Effector memory CD8-positive, alpha-beta T cell (primary cell): Measurements from ENCODE around the gene PTPRT.

Experiments used
- ATAC-seq: fragments of 150-1000 bp; cut with Tn5 transposase; replicated peaks from 2 replicates; pipeline ENCODE4 v1.10.0; 2021; ENCODE audit warnings: mild to moderate bottlenecking, moderate library complexity
- DNase-seq, 3 experiments: peaks; one replicate each; pipeline ENCODE4 v3.0.0; 2021
- H3K27ac Mint-ChIP-seq, 2 donors: one replicate each; pipeline ENCODE4 v1.8.0; 2022; ENCODE audit warnings: mild to moderate bottlenecking in 2 of 2, mixed read lengths in 2 of 2, moderate library complexity in 2 of 2
- H3K27me3 Mint-ChIP-seq, 2 donors: one replicate each; pipeline ENCODE4 v1.8.0; 2022; ENCODE audit warnings: mixed read lengths in 2 of 2
- H3K36me3 Mint-ChIP-seq: one replicate; pipeline ENCODE4 v1.8.0; 2022; ENCODE audit warnings: mild to moderate bottlenecking, moderate library complexity, mixed read lengths; ENCODE audit not compliant: insufficient read depth
- H3K4me1 Mint-ChIP-seq, 2 donors: one replicate each; pipeline ENCODE4 v1.8.0; 2022; ENCODE audit warnings: low read depth in 2 of 2, mixed read lengths in 2 of 2
- H3K4me3 Mint-ChIP-seq, 2 donors: one replicate each; pipeline ENCODE4 v1.8.0; 2022; ENCODE audit warnings: mild to moderate bottlenecking in 2 of 2, mixed read lengths in 2 of 2, moderate library complexity in 2 of 2
- H3K9me3 Mint-ChIP-seq, 2 donors: one replicate each; pipeline ENCODE4 v1.8.0; 2022; ENCODE audit warnings: mixed read lengths in 2 of 2

Gene PTPRT

DNA sequence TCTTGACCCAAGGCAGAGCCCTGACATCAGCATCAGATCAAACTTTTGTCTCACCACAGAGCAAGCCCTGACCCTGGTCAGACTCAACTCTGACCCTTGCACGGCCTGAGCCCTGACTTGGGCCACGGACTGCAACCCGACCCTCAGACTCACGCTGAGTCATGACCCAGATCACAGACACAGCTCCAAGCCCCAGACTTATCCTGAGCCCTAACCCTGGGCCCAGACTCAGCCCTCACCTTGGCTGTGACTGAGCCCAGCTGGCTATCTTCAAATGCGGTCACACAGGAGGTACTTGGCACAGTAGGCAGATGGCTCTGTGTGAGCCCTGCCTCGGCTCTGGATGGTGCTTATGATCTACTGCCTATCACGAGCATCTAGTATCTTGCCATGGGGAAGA is 602.3 kb downstream of the PTPRT start:
- Mint-ChIP-seq H3K27me3 (no peaks in the 10 kb centered on the region), H3K9me3 (peaks cover 3 to 11% of the 10 kb centered on the region in 2 donors), H3K36me3 (no peaks in the 10 kb centered on the region), H3K4me1 (no peaks in the 10 kb centered on the region), H3K27ac (no peak overlapping the region), H3K4me3 (no peak overlapping the region)
- DNase-seq (no peak), ATAC-seq (no peak)

DNA sequence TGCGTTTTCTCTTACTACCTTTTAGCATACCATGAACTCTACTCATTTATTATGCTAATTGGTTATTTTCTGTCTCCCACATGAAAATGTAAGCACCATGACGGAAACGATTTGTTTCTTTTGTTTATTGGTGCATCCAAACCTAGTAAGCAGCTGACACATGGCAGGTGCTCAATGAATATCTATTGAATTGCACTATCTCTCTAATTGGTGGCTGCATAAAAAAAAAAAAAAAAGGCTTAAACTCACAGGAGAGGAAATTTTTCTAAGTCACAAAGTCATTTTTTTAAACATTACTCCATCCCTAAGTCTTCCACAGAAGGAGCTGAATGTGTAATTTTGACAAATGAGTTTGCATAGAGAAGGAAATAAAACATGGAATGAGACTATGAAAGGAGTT is 608.4 kb downstream of the PTPRT start:
- Mint-ChIP-seq H3K27ac (no peak overlapping the region), H3K4me3 (no peak overlapping the region), H3K27me3 (no peaks in the 10 kb centered on the region), H3K4me1 (no peaks in the 10 kb centered on the region), H3K36me3 (no peaks in the 10 kb centered on the region), H3K9me3 (peaks cover 5 to 23% of the 10 kb centered on the region in 2 donors)
- ATAC-seq (no peak), DNase-seq (no peak)

DNA sequence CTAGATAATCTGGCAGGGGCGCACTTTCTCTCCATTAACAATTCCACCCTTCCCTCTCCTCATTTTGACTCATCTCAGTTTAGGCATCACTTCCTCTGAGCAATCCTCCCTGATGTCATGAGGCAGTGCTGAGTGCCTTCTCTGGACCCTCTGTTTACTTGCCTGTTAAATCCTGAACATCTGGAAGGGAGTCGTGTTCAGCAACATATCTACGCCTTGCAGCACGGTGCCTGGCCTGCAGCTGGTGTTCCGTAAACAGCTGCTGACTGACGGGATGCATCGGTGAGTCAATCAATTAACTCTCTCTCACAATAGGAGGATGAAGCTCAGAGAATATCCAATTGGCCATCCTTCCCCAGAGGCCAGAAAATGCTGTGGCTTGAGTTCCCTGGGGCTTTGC is 613.5 kb downstream of the PTPRT start:
- no peaks in the 10 kb centered on the region for H3K4me1 Mint-ChIP-seq
- no peak for DNase-seq
- no peak for ATAC-seq

DNA sequence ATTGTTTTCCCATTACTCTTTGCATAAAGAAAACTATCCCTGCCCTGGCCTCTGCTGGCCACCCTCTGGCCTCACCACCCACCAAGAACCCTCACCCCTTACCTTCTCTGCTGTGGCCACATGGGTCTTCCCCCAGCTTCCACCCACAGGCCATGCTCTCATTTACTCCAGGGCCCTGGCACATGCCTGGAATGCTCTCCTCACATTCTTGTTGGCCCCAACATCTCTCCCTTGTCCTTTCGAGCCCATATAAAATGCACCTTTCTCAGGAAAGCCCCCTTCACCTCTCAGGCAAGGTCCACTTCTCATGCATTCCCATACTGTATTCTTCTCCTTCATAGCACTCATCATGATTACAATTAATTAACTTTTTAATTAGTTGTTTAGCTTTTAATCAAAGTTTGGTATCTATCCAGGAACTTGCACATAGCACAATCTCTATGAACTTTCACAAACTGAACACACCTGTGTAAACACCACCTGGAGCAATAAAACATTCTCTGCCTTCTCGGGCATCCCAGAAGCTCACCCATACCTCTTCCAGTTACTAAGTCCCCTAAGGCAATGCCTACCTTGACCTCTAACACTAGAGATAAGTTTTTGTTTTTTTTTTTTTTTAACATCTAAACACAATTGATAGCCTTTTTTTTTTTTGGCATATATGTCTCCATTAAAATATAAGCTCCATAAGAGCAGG is 617.2 kb downstream of the PTPRT start:
- ATAC-seq (no peak), DNase-seq (no peak)
- H3K27me3 Mint-ChIP-seq: no peaks in the 10 kb centered on the region
- no peak overlapping the region for H3K4me3 Mint-ChIP-seq
- no peaks in the 10 kb centered on the region for H3K36me3 Mint-ChIP-seq
- H3K27ac Mint-ChIP-seq: no peak overlapping the region
- H3K4me1 Mint-ChIP-seq: no peaks in the 10 kb centered on the region
- peaks cover 5 to 14% of the 10 kb centered on the region in 2 donors for H3K9me3 Mint-ChIP-seq

More for the DNA sequence above, 613.5 kb downstream of the PTPRT start:
- peaks cover 4 to 12% of the 10 kb centered on the region in 2 donors for H3K9me3 Mint-ChIP-seq
- no peaks in the 10 kb centered on the region for H3K27me3 Mint-ChIP-seq
- no peaks in the 10 kb centered on the region for H3K36me3 Mint-ChIP-seq
- no peak overlapping the region for H3K27ac Mint-ChIP-seq
- H3K4me3 Mint-ChIP-seq: no peak overlapping the region

DNA sequence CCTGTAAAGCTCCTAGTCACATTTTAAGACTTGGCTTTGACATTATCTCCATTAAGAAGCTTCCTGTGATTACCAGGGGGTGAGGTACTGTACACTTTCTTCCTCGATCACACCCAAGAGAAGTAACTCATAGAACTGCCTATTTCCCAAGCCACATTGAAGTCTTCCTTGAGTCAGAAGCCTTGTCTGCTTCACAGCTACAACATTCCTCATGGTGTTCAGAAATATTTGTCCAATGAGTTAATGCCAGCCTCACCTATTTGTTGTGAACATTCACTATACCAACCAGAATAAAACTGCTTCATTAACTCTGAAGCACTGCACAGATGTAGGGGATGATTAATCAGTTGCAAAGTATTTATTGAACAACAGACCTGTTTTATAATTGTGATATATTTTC is 622.3 kb downstream of the PTPRT start:
- no peak for ATAC-seq

DNA sequence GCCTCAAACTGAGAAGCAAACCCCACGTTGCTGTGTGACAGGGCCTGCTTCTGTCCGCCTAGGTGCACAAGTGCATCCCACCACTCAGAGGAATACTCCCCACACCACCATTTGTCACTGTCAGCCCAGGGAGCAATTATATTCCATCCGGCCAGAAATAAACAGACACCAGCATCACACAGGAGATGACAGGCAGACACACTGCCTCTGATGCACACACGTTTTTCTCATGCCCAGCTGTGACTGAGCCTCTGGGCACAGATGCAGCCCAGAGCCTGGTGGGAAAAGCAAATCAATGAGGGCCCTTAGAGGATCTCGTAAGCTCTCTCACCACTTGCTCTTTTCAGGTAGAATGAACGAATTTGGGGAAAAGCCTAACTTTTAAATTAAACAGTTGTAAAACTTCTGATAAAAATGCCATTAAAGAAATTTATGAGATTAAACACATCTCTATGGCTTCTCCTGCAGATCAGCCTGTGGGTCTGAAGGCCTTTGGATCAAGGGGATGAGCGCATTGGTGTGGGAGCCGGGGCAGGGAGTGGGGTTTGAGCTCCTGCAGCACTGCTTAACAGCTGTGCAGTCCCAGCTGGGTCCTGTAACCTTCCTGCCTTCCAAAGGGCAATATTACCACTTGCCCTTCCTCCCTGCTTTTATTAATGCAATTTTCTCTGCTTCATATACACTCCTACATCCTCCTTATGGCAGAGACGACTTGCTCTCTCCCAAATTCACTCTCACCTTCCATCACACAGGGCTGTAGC is 624.3 kb downstream of the PTPRT start:
- ATAC-seq (no peak), DNase-seq (no peak)
- Mint-ChIP-seq H3K4me1 (no peaks in the 10 kb centered on the region), H3K27ac (no peak overlapping the region), H3K4me3 (no peak overlapping the region), H3K9me3 (peaks cover 6 to 9% of the 10 kb centered on the region in 2 donors), H3K27me3 (no peaks in the 10 kb centered on the region), H3K36me3 (no peaks in the 10 kb centered on the region)

More for the DNA sequence above, 622.3 kb downstream of the PTPRT start:
- no peak overlapping the region for H3K27ac Mint-ChIP-seq
- no peaks in the 10 kb centered on the region for H3K27me3 Mint-ChIP-seq
- H3K4me3 Mint-ChIP-seq: no peak overlapping the region
- H3K4me1 Mint-ChIP-seq: no peaks in the 10 kb centered on the region
- peaks cover 9 to 10% of the 10 kb centered on the region in 2 donors for H3K9me3 Mint-ChIP-seq
- H3K36me3 Mint-ChIP-seq: no peaks in the 10 kb centered on the region
- no peak for DNase-seq

DNA sequence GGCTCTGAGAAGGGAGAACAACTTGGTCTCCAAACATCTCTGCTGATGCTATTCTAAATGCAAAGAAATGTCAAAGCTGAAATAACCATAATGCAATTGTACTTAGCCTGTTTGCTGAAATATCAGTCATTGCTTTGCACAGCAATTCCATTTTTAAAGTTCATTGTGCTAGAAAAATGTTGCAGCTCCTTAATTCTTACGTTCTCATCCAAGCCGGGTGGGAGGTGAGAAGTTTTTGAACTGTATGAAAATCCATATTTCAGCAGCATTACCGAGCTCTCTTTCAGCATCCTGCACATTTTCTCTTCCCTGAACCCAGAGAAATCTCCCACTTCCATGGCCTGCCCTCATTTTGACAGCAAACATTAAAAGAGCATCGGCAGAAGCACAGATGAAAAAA is 630.0 kb downstream of the PTPRT start:
- ATAC-seq: no peak

DNA sequence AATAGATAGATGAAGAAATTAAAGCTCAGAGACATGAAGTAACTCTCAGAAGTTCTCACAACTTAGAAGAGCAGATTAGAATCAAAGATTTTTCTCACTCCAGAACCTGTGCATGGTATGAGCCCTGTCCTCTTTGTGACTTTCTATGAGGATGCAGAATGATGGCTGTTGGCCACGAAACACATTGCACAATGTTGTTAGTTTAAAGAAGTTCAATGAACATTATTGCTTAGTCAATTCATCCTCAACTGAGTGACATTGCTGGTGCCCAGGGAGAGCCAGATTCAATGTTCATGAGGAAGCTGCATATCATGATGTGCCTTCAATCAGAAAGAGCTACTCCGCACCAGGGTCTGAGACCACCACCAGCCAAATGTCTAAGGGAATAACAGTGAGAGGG is 633.1 kb downstream of the PTPRT start:
- Mint-ChIP-seq H3K36me3 (no peaks in the 10 kb centered on the region), H3K4me1 (no peaks in the 10 kb centered on the region), H3K27ac (no peak overlapping the region), H3K4me3 (no peak overlapping the region), H3K9me3 (peaks cover 7 to 11% of the 10 kb centered on the region in 2 donors), H3K27me3 (no peaks in the 10 kb centered on the region)
- DNase-seq (no peak), ATAC-seq (no peak)

More for the DNA sequence above, 630.0 kb downstream of the PTPRT start:
- H3K4me1 Mint-ChIP-seq: no peaks in the 10 kb centered on the region
- H3K27ac Mint-ChIP-seq: no peak overlapping the region
- no peaks in the 10 kb centered on the region for H3K36me3 Mint-ChIP-seq
- H3K4me3 Mint-ChIP-seq: no peak overlapping the region
- peaks cover 7 to 11% of the 10 kb centered on the region in 2 donors for H3K9me3 Mint-ChIP-seq
- H3K27me3 Mint-ChIP-seq: no peaks in the 10 kb centered on the region
- DNase-seq: no peak

DNA sequence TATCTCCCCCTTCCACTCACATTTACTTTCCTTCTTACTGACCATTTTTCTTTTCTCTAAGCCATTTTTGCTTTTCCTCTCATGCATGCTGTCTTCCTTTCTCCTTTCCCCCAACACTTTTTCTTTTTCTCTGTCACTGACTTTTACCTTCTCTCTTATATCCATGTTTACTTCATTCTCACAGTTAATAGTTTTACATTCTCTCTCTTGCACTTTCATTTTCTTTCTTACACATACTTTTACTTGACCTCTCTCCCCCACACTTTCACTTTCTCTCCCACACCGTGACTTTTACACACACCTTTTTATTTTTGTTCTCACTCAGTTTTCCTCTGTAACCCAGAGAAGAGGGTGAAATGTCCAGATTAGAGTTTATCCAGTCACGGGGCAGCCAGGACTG is 636.3 kb downstream of the PTPRT start:
- Mint-ChIP-seq H3K27ac (no peak overlapping the region), H3K9me3 (peaks cover 4 to 12% of the 10 kb centered on the region in 2 donors), H3K27me3 (no peaks in the 10 kb centered on the region), H3K36me3 (no peaks in the 10 kb centered on the region), H3K4me3 (no peak overlapping the region), H3K4me1 (no peaks in the 10 kb centered on the region)
- DNase-seq (no peak), ATAC-seq (no peak)

DNA sequence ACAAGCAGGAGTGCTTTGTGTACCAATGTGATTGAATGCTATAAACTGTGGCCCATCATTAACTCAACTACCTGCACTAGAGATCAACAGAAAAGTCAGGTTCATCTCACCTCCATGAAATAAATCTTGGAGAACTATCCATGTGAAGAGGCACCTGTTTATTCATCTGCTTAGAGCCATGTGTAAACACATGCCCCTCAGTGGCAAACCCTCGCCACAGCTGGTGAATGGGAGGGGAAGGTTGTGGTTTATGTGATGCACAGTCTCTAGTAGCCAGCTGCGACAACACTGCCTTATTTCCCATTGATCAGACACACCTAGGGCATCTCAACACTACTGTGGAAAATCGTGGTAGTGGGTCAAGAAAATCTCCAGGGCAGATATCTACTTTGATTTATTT is 640.2 kb downstream of the PTPRT start:
- H3K27me3 Mint-ChIP-seq: no peaks in the 10 kb centered on the region
- ATAC-seq: no peak
- H3K27ac Mint-ChIP-seq: no peak overlapping the region
- H3K4me3 Mint-ChIP-seq: no peak overlapping the region
- no peaks in the 10 kb centered on the region for H3K4me1 Mint-ChIP-seq
- DNase-seq: no peak
- no peaks in the 10 kb centered on the region for H3K36me3 Mint-ChIP-seq
- peaks cover 1 to 7% of the 10 kb centered on the region in 2 donors for H3K9me3 Mint-ChIP-seq

DNA sequence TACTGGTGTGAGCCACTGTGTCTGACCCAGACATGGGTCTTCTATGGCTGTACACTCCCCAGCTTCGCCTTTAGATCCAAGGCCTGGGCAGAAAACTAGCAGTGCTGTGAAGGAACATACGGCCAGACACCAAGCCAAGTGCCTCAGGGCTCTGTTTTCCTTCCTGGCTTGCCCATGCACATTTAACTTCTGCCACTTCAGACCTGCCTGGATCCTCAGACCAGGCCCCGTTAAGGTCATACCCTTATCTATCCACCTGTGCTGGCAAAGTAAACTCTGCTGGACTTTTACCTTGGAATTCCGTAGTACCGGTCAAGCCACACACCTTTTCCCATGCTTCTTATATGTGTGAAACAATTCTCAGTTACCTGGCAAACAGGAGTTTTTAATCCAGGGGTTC is 644.8 kb downstream of the PTPRT start:
- peaks cover 4 to 14% of the 10 kb centered on the region in 2 donors for H3K9me3 Mint-ChIP-seq
- H3K4me1 Mint-ChIP-seq: no peaks in the 10 kb centered on the region
- H3K27me3 Mint-ChIP-seq: no peaks in the 10 kb centered on the region
- no peak for ATAC-seq
- no peak overlapping the region for H3K4me3 Mint-ChIP-seq
- no peak for DNase-seq
- H3K27ac Mint-ChIP-seq: no peak overlapping the region
- no peaks in the 10 kb centered on the region for H3K36me3 Mint-ChIP-seq

DNA sequence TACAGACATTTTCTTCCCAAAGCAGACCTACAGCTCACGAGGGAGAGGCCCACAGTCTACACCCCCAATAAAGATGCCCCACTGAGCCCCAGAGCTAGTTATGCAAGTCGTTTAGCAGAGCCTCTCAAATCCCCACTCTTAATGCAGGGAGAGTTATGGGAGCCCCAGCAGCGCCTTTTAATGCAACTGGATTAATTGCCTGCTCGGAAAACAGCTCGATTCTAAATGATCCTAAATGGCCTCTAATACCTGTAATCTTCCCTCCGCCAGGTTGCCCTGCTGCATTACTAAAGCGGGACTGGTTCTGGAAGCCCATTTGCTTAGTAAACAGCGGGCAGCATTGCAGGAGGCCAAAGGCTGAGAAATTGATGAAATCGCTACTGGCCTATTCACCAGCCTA is 656.9 kb downstream of the PTPRT start:
- Mint-ChIP-seq H3K36me3 (no peaks in the 10 kb centered on the region), H3K4me1 (no peaks in the 10 kb centered on the region), H3K4me3 (no peak overlapping the region), H3K9me3 (peaks cover 0 to 4% of the 10 kb centered on the region in 2 donors), H3K27me3 (no peaks in the 10 kb centered on the region), H3K27ac (no peak overlapping the region)
- ATAC-seq (no peak), DNase-seq (no peak)

DNA sequence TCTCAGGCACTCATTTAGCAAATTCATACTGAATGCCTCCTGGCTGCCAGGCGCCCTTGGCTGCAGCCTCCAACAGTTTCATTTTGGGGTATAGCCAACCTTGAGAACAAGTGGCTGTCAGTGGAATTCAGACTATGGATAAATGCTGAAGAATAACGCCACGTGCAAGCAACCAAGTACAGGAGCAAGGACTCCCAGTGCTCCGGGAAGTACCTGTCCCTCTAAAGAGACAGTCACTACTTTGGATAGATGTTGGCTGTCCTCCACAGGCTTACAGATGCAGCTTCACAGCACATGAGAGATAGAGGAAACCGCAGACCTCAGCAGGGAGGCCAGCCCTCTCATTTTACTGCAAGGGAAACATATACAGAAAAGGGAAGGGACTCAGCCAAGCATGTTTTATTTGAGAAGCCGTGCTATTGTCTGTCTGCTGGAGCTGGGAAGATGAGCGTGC is 658.2 kb downstream of the PTPRT start:
- ATAC-seq: no peak
- Mint-ChIP-seq H3K4me1 (no peaks in the 10 kb centered on the region), H3K36me3 (no peaks in the 10 kb centered on the region), H3K27me3 (no peaks in the 10 kb centered on the region), H3K4me3 (no peak overlapping the region), H3K9me3 (peaks cover 0 to 4% of the 10 kb centered on the region in 2 donors), H3K27ac (no peak overlapping the region)
- no peak for DNase-seq

DNA sequence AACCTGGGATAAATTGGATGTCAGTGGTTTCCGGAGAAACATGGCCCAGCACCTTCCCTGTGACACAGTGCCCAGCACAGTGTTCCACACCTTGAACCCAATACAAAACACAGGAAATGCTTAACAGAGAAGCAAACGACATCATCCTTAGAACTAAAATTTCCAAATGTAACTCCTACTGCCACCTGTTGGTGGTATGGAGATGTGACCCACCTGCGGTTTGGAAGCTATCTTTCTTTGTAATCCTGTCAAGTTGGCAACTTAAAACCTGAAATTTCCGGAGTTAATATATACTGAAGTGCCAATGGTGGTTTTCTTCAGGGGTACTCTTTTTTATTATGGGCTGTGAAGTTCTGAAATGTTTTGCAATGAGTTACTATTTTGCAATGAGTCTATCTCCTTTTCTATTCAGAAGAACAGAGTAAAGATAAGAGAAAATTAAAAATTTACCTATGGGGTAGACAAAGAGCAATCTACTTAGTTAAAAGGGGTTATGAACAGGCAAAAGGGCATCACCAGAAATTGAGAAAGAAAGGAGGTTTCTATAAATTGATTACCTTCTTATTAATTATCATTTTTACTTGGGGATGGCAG is 658.8 kb downstream of the PTPRT start:
- DNase-seq (no peak), ATAC-seq (no peak)
- Mint-ChIP-seq H3K4me1 (no peaks in the 10 kb centered on the region), H3K27ac (no peak overlapping the region), H3K9me3 (peaks cover 0 to 4% of the 10 kb centered on the region in 2 donors), H3K4me3 (no peak overlapping the region), H3K27me3 (no peaks in the 10 kb centered on the region), H3K36me3 (no peaks in the 10 kb centered on the region)
